Measurements from ENCODE around the gene AK8.

The AK8 gene

DNA sequence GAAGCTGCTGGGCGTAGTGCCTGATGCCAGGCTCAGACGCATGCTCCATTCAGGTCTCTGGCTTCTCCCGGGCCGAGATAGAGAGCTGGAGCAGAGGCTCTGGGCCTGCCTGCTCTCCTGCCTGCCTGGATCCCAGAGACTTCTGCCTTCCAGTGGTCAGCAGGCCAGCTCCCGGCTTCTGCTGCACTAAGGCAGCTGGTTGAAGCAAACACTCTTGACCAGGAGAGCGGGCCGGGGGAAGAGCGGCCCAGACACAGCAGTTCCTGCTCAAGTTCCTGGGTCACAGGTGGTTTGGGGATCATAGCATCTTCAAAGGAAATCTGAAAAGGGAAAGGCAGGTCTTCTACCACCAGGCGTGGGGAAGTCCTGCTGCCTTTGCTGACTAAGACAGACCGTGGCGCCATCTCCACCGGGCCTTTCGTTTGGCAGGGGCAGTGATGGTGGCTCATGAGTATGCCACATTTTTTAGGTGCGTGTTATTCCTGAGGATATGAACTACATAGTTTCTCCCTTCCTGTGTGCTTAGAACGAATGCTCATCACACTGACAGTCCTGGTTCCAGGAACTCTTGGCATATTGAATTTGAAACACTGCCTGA is 31.1 kb downstream of the AK8 start:
- no peak overlapping the region for H3K27ac ChIP-seq
- no peak for TF ChIP-seq ZFX (IDR thresholded peaks at IDR 0.05; ENCODE audit: borderline replicate concordance)
- TF ChIP-seq, protein P1, sequence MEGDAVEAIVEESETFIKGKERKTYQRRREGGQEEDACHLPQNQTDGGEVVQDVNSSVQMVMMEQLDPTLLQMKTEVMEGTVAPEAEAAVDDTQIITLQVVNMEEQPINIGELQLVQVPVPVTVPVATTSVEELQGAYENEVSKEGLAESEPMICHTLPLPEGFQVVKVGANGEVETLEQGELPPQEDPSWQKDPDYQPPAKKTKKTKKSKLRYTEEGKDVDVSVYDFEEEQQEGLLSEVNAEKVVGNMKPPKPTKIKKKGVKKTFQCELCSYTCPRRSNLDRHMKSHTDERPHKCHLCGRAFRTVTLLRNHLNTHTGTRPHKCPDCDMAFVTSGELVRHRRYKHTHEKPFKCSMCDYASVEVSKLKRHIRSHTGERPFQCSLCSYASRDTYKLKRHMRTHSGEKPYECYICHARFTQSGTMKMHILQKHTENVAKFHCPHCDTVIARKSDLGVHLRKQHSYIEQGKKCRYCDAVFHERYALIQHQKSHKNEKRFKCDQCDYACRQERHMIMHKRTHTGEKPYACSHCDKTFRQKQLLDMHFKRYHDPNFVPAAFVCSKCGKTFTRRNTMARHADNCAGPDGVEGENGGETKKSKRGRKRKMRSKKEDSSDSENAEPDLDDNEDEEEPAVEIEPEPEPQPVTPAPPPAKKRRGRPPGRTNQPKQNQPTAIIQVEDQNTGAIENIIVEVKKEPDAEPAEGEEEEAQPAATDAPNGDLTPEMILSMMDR (IDR thresholded peaks at IDR 0.05): no peak

DNA sequence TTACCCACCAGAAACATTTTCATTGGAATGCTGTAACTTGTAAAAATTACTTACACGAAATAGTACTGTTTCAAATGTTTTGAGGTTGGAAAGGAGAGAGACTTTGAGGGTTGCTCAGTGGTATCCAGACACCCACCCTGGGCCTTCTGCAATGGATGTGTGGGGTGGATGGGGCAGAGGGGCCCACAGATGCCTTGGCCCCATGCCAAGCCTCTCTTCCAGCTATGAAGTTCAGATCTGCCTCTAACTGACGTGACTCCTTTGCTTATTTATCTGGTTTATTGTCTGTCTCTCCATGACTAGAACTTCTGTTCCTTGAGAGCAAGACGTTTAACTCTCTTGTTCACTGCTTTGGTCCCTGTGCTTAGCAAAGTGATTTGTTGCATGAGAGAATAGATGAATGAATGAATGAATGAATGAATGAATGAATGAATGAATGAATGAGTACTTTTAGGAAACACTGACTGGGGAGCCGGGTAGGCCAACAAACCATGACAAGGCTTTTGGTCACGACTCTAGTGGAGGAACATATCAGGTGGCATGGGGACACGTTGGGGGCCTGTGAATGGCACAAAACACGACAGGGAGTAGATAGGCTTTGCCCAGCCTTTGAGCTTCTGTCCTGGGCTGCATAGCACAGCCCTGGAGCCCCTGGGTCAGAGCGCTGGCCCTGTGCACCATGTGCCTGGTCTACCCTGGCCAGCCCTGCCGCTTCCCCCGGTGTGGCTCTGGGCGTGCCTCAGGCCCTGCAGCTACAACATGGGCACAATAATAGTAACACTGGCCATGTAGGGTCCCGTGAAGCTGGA is 31.8 kb downstream of the AK8 start:
- H3K27ac ChIP-seq: no peak overlapping the region
- TF ChIP-seq, protein P1 (IDR thresholded peaks at IDR 0.05): no peak
- no peak for TF ChIP-seq ZFX (IDR thresholded peaks at IDR 0.05; ENCODE audit: borderline replicate concordance)

DNA sequence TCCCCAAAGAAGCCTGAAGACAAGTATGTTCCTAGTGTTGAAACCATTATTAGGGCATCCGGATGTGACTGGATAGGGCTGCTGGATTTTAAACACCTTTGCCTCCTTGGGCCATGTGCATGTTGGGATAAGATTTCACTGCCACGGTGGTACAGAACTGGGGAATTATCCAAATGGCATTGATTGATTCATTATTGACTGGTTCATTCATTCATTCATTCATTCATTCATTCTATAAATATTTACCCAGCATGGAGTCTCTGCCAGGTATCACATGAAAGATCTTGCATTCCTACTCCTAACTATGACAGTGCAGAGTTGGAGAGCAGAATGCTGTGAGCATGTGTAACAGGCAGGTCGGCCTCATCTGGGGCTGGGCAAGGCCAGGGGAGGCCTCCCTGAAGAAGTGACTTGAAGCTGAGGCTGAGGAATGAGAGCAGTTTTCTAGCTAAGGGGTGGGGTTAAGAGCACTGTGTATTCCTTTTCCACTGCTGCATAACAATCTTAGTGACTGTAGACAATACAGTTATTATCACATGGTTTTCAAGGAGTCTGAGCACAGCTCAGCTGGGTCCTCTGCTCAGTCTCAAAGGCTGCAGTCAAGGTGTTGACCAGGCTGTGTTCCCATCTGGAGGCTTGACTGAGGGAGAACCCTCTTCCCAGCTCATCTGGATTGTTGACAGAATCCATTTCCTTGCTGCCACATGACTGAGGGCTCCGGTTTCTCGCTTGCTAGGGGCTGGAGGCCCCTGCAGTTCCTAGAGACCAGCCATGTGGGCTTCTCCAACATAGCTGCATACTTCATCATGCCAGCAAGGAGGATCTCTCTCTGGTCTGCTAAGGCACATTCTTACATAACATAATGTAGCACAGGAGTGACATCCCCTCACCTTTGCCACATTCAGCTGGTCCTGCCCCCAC is 35.7 kb downstream of the AK8 start:
- no peak for TF ChIP-seq ZFX (IDR thresholded peaks at IDR 0.05; ENCODE audit: borderline replicate concordance)
- TF ChIP-seq, protein P1 (IDR thresholded peaks at IDR 0.05): no peak
- H3K27ac ChIP-seq: no peak overlapping the region

DNA sequence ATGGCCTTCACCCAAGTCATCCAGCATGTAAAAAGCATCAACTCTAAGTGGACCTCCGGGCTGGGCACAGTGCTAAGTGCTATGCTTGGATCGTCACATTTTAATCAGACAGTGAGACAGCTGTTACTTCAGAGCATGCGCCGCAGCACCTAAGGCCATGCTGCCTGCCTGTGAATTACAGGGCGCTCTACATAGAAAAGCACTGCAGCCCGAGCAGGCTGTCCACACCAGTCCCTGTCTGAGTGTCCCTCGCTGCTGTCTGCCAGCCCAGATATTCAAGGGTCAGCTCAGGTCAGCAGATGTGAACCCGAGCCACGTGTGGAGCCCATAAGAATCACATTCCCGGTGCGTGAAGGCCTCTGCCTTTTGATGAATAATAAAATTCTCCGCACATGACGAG is 37.1 kb downstream of the AK8 start:
- H3K27ac ChIP-seq: no peak overlapping the region

DNA sequence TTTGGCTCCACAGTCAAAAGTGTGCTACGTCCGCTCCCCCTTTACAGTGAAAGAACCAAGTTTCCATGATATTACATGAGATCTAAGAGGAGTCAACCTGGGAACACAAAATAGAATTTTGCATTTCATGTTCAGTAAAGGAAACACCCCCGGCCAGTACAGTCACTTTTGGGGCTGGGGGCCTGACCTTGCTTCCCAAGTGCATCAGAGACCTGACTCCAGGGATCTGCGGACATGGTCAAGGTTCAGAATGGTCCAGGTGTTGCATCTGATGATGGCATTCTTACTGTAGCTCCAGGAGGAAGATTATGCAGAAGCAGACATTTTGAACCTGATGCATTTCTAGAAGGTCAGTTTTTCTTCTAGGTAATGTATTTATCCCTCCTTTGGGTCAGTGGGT is 39.8 kb downstream of the AK8 start:
- TF ChIP-seq, protein P1 (IDR thresholded peaks at IDR 0.05): no peak
- no peak for TF ChIP-seq ZFX (IDR thresholded peaks at IDR 0.05; ENCODE audit: borderline replicate concordance)
- H3K27ac ChIP-seq: no peak overlapping the region

More for the DNA sequence above, 37.1 kb downstream of the AK8 start:
- TF ChIP-seq, protein P1 (IDR thresholded peaks at IDR 0.05): no peak
- TF ChIP-seq ZFX (IDR thresholded peaks at IDR 0.05; ENCODE audit: borderline replicate concordance): no peak

DNA sequence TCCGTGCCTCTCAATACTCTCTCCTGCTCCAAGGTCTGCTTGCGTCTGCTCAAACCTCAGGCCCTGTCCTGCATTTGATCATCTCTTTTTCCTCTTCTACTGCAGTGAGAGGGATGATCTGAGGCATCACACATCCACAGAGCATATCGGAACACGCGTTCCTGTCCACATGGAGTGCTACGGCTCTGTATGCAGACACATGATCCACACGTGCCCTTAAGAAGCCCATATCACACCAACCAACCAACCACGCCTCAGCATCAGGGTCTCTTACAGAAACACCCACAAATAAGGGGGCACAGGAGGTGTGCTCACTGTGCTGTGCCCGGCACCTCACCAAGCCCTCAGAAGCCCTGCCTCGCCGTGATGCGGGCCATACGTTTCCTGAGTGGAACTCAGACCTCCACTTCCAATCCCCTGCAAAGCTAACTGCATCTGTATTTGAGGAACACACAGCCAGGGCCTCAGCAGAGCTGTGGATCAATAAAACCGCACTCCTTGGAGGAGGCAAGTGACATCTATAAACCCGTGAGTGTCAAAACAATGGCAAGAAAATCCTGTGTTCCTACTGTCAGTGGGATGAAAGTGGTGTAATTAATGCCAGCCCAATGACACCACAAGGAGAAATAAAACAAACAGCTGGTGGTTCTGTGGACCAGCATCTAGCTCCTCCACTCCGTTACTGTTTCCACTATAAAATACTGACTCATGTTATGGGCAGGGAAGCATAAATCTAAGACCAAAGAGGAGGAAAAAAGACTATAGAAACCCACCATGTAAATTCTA is 40.4 kb downstream of the AK8 start:
- no peak overlapping the region for H3K27ac ChIP-seq
- TF ChIP-seq, protein P1 (IDR thresholded peaks at IDR 0.05): no peak
- no peak for TF ChIP-seq ZFX (IDR thresholded peaks at IDR 0.05; ENCODE audit: borderline replicate concordance)
